Stimulated activated naive CD4-positive, alpha-beta T cell (primary cell): ENCODE measurements around the gene WWC1.
"Not testable (repeated sequence)": the region's sequence is repeated elsewhere in the genome, so short reads cannot be mapped to it uniquely, and the experiment has no call there.

Experiments used
- DNase-seq, 6 experiments: peaks; one replicate each; lab custom pipeline; 2025; lab: John Stamatoyannopoulos, UW

The WWC1 gene

DNA sequence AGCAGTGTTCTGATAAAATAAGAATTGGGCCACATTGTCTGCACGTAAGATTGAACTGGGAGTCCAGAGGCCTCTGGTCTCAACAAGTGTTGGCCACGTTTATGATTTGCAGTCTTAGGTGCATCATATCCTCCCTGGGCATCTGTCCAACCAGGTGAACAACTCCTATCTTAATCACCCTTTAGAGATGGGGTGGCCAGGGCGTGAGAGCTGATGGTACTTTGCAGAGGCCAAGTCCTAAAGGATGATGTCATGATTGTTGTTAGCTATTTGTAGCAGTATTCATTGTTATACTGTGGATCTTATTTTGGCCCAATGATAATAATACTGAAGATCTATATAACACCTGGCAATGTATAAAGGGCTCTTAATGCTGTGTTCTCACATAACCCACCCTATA lies 121.6 kb downstream of the WWC1 start:
- DNase-seq = no peak

GRCh38 chr5:168413596-168413995 lies 122.2 kb downstream of the WWC1 start:
- DNase-seq = no peak

- DNase-seq = no peak
Measured at GRCh38 chr5:168415401-168415800, 124.0 kb downstream of the WWC1 start.

DNA sequence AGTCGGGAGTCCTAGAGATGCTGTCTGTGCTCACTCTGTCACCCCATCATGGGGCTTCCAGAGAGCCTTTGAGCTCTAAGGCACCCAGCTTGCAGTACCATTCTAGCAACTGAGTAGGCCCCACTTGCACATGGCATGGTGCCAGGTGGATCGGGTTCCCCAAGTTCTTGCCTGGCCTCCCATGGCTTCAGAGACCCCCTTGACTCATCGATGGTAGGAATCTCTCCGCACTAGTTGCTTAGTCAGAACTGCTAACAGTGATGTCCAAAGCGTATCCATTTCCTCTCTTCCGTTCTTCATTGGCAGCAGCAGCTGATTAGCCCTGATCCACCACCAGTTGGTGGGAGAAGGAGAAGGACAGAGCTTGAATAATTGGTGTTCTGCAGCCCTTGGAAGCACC lies 124.5 kb downstream of the WWC1 start:
- DNase-seq = no peak

DNA sequence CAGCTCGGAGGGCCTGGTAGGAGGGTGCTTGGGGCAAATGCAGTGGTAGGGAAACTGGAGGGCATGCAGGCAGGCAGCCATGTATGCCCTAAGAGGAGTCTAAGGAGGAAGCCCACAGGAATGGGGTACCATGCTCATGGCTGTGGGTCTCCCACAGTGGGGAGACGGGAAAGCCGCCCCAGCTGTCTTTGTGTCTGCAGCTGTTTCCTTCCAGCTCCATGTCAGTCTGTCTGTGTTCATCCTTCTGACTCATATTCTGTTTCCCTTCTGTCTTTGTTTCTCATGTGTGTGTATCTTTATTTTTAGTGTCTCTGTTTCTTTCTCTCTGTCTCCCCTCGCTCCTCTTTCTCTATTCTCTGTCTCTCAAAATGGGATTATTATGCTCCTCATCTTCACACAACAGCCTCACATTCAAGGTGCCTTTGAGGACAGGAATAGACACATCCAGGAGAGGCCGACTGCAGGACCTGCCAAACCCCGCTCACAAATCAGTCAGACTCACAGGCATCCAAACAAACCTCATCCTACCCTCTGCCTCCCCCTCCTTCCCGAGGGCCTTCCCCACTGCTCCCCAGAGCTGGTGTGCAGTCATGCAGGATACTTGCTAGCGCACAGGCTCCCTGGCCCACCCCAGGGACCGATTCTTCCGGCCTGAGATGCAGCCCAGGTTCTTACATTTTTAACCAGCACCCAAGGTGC lies 126.4 kb downstream of the WWC1 start:
- no peak for DNase-seq

DNA sequence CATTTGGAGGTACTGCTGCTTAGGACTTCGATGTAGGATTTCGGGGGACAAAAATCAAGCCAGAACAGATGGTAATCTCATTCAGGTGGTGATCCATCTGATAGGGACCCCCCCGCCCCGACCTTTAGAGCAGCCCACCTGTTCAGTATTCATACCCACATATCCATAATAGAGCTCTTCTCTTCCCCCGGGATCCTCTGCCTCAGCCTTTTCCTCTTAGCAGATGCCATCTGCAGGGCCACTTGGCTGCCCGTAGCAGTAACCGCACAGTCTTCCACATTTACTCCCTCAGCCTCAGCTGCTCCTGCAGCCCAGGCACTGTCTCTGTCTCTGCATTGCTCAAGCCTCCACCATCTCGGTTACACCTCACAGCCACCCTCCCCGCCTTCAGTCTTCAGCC lies 129.0 kb downstream of the WWC1 start:
- no peak for DNase-seq

DNA sequence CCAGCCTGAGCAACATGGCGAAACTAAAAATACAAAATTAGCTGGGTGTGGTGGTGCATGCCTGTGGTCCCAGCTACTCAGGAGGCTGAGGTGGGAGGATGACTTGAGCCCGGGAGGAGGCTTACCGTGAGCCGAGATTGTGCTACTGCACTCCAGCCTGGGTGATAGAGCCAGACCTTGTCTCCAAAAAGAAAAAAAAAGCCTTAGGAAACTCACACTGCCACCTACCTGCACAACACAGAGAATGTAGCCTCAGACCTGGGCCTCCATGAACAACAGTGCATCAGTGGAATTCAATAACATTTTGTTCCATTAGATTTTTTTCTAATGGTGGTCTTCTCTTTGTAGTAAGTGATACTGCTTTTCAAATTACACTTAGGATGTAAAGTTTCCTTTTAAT lies 131.0 kb downstream of the WWC1 start:
- no peak for DNase-seq

- no peak for DNase-seq
Measured at GRCh38 chr5:168423478-168423877, 132.0 kb downstream of the WWC1 start.

DNA sequence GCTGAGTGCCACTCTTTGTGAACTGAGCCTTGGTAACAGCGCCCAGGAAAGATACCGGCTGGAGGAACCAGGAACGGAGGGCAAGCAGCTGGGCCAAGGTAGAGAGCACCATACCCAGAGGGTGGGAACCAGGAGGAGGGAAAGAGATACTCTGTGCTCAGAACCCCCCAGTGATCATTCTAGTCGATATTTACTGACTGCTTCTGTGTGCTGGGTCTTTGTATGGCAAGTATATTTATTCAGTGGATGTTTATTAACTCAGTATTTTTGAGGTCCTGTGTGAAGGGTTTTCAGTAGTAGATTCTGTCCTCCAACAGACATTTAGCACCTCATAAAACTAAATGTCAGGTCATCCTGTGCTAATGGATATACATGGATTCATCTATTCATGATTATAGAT lies 132.5 kb downstream of the WWC1 start:
- DNase-seq = no peak

GRCh38 chr5:168424594-168425323 lies 133.3 kb downstream of the WWC1 start:
- DNase-seq = no peak

DNA sequence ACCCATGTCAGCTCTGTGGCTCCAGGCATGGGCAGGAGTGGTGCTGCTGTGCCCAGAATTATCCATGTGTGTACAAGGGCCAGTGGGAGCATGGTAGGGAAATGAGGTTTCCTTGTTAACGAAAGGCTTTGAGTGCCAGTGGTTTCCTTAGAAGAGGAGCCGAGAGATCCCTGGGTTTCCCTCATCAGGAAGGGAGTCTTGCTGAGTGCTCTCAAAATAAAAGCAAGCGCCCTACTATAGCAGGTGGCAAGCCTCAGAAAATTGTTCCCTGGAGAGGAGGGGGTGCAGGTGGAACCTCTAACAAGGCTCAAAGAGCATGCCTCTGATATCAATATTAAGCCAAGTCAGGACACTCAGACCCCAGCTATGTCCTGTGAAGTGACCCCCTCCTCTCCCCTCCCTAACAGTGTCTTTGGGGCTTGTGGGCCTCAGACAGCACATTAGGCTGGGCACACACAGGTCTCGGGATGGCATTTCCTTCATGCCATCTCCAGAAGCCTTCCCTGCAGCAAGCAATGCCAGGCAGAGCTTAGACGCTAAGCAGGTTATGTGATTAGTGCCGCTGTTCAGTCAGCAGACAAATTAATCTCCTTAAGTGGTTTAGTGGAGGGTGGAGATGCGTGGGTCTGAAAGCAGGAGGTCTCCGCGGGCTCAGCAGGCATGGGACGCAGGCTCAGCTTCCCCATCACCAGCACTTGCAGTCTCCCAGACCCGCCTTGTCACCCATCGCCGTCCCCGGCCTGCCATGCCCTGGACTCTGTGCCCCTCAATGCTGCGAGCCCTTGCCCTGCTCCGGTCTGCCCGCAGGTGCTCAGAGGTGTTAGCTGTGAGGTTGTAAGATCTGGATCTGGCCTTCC lies 134.8 kb downstream of the WWC1 start:
- DNase-seq = no peak

- DNase-seq = no peak
Measured at GRCh38 chr5:168426864-168427172, 135.4 kb downstream of the WWC1 start.

DNA sequence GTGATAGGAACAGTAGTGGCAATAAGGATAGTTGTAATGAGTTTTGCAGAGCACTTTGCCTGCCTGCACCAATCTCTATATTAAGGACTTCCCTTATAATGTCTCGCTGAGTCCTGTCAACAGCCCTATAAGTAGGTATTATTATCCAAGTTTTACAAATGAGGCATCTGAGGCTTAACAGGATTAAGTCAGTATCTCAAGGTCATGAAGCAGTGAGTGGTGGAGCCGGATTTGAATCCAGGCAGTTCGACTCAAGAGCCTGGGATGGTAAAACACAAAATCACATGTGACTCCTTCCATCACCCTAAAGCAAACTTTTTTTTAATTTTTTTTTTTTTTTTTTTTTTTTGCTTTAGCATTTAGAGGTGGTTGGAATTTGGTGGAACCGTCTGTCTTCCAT lies 135.8 kb downstream of the WWC1 start:
- no peak for DNase-seq

GRCh38 chr5:168428552-168428951 lies 137.1 kb downstream of the WWC1 start:
- DNase-seq = no peak

DNA sequence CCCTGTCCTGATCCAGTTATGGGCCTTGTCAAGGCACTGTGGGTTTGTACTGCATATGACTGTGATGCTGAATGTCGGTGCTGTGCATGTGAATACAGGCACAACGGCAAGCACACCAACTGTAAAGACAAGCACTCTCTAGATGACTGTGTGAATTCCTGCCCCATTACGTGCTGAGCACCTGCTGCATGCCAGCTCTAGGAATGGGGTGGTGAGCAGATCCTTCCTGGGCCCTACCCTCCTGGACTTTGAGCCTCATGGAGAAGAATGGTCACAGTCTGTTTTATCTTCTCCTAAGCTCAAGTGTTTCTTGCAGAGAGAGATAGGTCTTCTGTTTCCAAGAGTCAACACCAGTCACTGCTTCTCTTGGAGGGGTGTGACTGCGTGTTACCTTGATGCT lies 138.9 kb downstream of the WWC1 start:
- no peak for DNase-seq

GRCh38 chr5:168432903-168433302 lies 141.5 kb downstream of the WWC1 start:
- no peak for DNase-seq

GRCh38 chr5:168434001-168434400 lies 142.6 kb downstream of the WWC1 start:
- no peak for DNase-seq

GRCh38 chr5:168434746-168435321 lies 143.4 kb downstream of the WWC1 start:
- no peak for DNase-seq

- not testable (repeated sequence) for DNase-seq
Measured at GRCh38 chr5:168435340-168435739, 143.9 kb downstream of the WWC1 start.

- DNase-seq = no peak
Measured at GRCh38 chr5:168438349-168438748, 146.9 kb downstream of the WWC1 start.

DNA sequence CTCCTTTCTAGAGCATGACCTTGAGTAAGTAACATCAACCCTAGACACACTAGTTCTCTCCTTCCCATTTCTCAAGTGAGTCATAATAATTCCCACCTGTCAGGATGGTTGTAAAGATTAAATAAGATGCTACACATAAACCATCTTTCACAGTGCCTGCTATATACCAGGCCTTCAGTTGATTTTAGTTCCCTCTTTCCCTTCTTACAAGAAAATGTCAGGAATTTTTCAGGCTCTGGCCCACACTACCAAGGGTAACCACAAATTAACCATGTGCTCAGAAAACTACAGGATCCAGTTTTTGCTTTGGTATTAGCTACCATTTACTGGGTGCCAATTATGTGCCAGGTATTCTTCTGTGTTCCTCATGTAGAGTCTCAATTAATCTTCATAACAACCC lies 152.1 kb downstream of the WWC1 start:
- no peak for DNase-seq

DNA sequence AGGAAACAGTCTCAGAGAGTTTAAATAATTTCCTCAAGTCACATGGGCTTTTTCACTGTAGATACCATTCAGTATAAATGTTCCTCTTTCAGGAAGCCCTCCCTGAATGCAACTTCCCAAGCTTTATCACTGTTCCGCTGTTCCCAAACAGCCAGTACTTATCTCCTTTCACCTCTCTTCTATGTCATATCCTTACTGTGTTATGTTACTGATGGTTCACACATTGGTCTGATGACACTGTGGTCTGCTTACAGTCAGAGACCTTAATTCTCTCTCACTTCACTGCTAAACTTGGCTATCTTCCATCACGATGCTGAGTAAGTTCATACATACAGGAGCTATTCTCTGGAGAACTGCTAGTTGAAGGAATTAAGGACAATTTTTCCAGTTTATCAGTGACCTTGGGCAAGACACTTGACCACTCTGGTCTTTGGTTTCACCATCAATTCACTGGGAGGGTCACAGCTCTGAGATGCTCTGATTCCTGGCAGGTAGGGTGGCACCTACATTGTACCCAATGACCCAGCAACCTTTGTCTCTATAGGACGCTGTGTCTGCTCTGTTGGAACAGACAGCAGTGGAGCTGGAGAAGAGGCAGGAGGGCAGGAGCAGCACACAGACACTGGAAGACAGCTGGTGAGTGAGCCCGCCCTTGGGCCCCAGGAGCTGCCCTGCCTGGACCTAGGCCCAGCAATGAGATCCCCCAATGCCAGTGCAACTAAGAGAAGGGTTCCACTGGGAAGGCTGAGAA lies 152.7 kb downstream of the WWC1 start:
- DNase-seq = no peak
